GM23248 (cell line): Measurements from ENCODE around the gene NCAM2.

ENCODE experiments used
- EZH2 ChIP-seq: fragments of 200-600 bp; sonication (generic); IDR thresholded peaks from 2 replicates; pipeline ENCODE4 v1.6.1; 2018; ENCODE audit warnings: antibody characterized with exemption, mild to moderate bottlenecking; ENCODE audit not compliant: insufficient read depth, poor library complexity, severe bottlenecking
- EZH2phosphoT487 ChIP-seq: fragments of 200-600 bp; sonication (generic); IDR thresholded peaks from 2 replicates; pipeline ENCODE4 v1.6.1; 2018; ENCODE audit warnings: antibody characterized with exemption, moderate library complexity, mild to moderate bottlenecking, low read depth; ENCODE audit not compliant: insufficient read depth

GRCh38 chr21:21188513-21189195, 190.4 kb downstream of the NCAM2 start:
- TF ChIP-seq EZH2 (no peak), EZH2phosphoT487 (no peak)
